HCT116 (cell line): ENCODE data around the gene SLC22A9. TPM values are rescaled to one million over a fixed set of nuclear protein-coding genes. Genes with fewer than 3 reads are reported as not detected.

Experiments used
- ATAC-seq: fragments of 200-7000 bp; cut with Tn5 transposase; 2 replicates; pipeline ENCODE4 v1.9.1; 2020; ENCODE audit warnings: mild to moderate bottlenecking, moderate library complexity
- BruUV-seq: library from RNA; stranded (reverse); fragments of 400-500 nt; replicated peaks from 2 replicates; lab custom pipeline; 2021; lab: Mats Ljungman, UMichigan
- CTCF ChIA-PET: fragments of 300-600 bp; sonication (Branson Sonifier 250); formaldehyde crosslinking; loops from one replicate; lab custom pipeline; 2021; ENCODE audit warnings: antibody characterized with exemption; lab: Charles Lee
- POLR2A ChIA-PET: fragments of 300-600, 350-600 bp; sonication (Branson Sonifier 250); formaldehyde crosslinking; loops from one replicate; lab custom pipeline; 2021; ENCODE audit warnings: antibody characterized with exemption; lab: Charles Lee
- RAD21 ChIA-PET, 2 experiments: fragments of 300-600 bp; sonication (Branson Sonifier 250); formaldehyde crosslinking; loops; one replicate each; lab custom pipeline; 2023; ENCODE audit warnings: low total read pairs in 2 of 2; ENCODE audit not compliant: uncharacterized antibody in 2 of 2, unreplicated experiment in 2 of 2, low non-redundant PET in 1 of 2; lab: Charles Lee
- DNase-seq: peaks from one replicate; pipeline ENCODE4 v3.0.0-alpha.2; 2010; ENCODE audit warnings: low read depth, low spot score
- H2AFZ ChIP-seq: fragments of 200-600 bp; shearing (Covaris generic), sonication (generic); 2 replicates; pipeline ENCODE4 v1.6.1; 2017; ENCODE audit warnings: low read depth, mixed run types, mixed read lengths, antibody characterized with exemption, low read length; ENCODE audit not compliant: poor library complexity, severe bottlenecking
- H3K27ac ChIP-seq: 2 replicates; pipeline ENCODE4 v1.5.1; 2012; ENCODE audit warnings: low read depth, low read length
- H3K27me3 ChIP-seq: fragments of 200-600 bp; sonication (generic); 2 replicates; pipeline ENCODE4 v1.6.1; 2016; ENCODE audit warnings: mixed run types, low read length, mixed read lengths; ENCODE audit not compliant: insufficient read depth
- H3K36me3 ChIP-seq, 2 experiments: fragments of 200-500 bp in 1 of 2; fragments of 200-600 bp in 1 of 2; sonication (Bioruptor generic) in 1 of 2; sonication (generic) in 1 of 2; 2 replicates each; pipeline versions ENCODE4 v1.5.1 to v1.6.1; 2014 to 2016; ENCODE audit warnings: low read length in 2 of 2, inconsistent platforms in 1 of 2, mixed read lengths in 1 of 2, mixed run types in 1 of 2; ENCODE audit not compliant: insufficient read depth in 2 of 2, control insufficient read depth in 1 of 2
- H3K4me1 ChIP-seq, 2 experiments: fragments of 200-600 bp in 1 of 2; sonication (generic) in 1 of 2; 2 replicates each; pipeline versions ENCODE4 v1.5.1 to v1.6.1; 2012 to 2017; ENCODE audit warnings: low read length in 2 of 2, inconsistent platforms in 1 of 2, mild to moderate bottlenecking in 1 of 2, mixed read lengths in 1 of 2, mixed run types in 1 of 2, moderate library complexity in 1 of 2; ENCODE audit not compliant: insufficient read depth in 2 of 2, control insufficient read depth in 1 of 2
- H3K4me2 ChIP-seq: fragments of 200-600 bp; sonication (generic); 2 replicates; pipeline ENCODE4 v1.6.1; 2017; ENCODE audit warnings: mixed run types, low read length, mixed read lengths
- H3K4me3 ChIP-seq, 2 experiments: fragments of 200-600 bp in 1 of 2; sonication (generic) in 1 of 2; replicated peaks in 1 of 2; 2 replicates each; pipeline ENCODE4 v1.5.1; 2011 to 2016; ENCODE audit warnings: low read length in 2 of 2, control low read depth in 1 of 2, low read depth in 1 of 2, mild to moderate bottlenecking in 1 of 2, mixed read lengths in 1 of 2, mixed run types in 1 of 2
- H3K79me2 ChIP-seq: fragments of 200-600 bp; sonication (generic); 2 replicates; pipeline ENCODE4 v1.6.1; 2017; ENCODE audit warnings: mild to moderate bottlenecking, mixed run types, low read length, moderate library complexity, mixed read lengths; ENCODE audit not compliant: insufficient read depth
- H3K9ac ChIP-seq: fragments of 200-600 bp; sonication (generic); 2 replicates; pipeline ENCODE4 v1.6.1; 2016; ENCODE audit warnings: low read length, mixed read lengths
- H3K9me2 ChIP-seq: fragments of 200-600 bp; sonication (generic), shearing (Covaris generic); 2 replicates; pipeline ENCODE4 v1.6.1; 2017; ENCODE audit warnings: mixed run types, mild to moderate bottlenecking, moderate library complexity; ENCODE audit not compliant: insufficient read depth
- H3K9me3 ChIP-seq, 2 experiments: fragments of 200-500 bp in 1 of 2; fragments of 200-600 bp in 1 of 2; sonication (Bioruptor generic) in 1 of 2; sonication (generic) in 1 of 2; 2 replicates each; pipeline ENCODE4 v1.6.1; 2014 to 2017; ENCODE audit warnings: low read length in 2 of 2, mixed read lengths in 2 of 2, inconsistent platforms in 1 of 2, low read depth in 1 of 2, mild to moderate bottlenecking in 1 of 2, mixed run types in 1 of 2, moderate library complexity in 1 of 2; ENCODE audit not compliant: control insufficient read depth in 1 of 2, insufficient read depth in 1 of 2
- H4K20me1 ChIP-seq: fragments of 200-600 bp; sonication (generic), shearing (Covaris generic); 2 replicates; pipeline ENCODE4 v1.6.1; 2017; ENCODE audit warnings: mixed run types, mild to moderate bottlenecking, moderate library complexity; ENCODE audit not compliant: insufficient read depth
- CBX3 ChIP-seq: IDR thresholded peaks from 2 replicates; pipeline ENCODE4 v1.6.1; 2012; ENCODE audit warnings: low read depth
- CEBPB ChIP-seq: IDR thresholded peaks from 2 replicates; pipeline ENCODE4 v1.6.1; 2012; ENCODE audit warnings: low read depth
- EGR1 ChIP-seq: IDR thresholded peaks from 2 replicates; pipeline ENCODE4 v1.6.1; 2012; ENCODE audit warnings: low read depth
- ELF1 ChIP-seq: IDR thresholded peaks from 2 replicates; pipeline ENCODE4 v1.6.1; 2012; ENCODE audit warnings: low read depth, borderline replicate concordance
- EZH2 ChIP-seq: fragments of 200-600 bp; sonication (generic); IDR thresholded peaks from 2 replicates; pipeline ENCODE4 v1.6.1; 2017; ENCODE audit warnings: antibody characterized with exemption, mixed run types
- FOSL1 ChIP-seq: IDR thresholded peaks from 2 replicates; pipeline ENCODE4 v1.6.1; 2012; ENCODE audit warnings: low read depth
- JUND ChIP-seq: IDR thresholded peaks from 2 replicates; pipeline ENCODE4 v1.6.1; 2012
- POLR2AphosphoS5 ChIP-seq: IDR thresholded peaks from 2 replicates; pipeline ENCODE4 v1.6.1; 2011; ENCODE audit warnings: mild to moderate bottlenecking, low read depth, low read length, moderate library complexity
- SIN3A ChIP-seq: IDR thresholded peaks from 2 replicates; pipeline ENCODE4 v1.6.1; 2012; ENCODE audit warnings: low read depth
- SP1 ChIP-seq: IDR thresholded peaks from 2 replicates; pipeline ENCODE4 v1.6.1; 2012; ENCODE audit warnings: low read depth
- TCF7L2 ChIP-seq: IDR thresholded peaks from 2 replicates; pipeline ENCODE4 v1.7.0; 2011; ENCODE audit warnings: borderline replicate concordance, inconsistent platforms; ENCODE audit not compliant: insufficient read depth, insufficient read length; ENCODE audit errors: extremely low read depth
- YY1 ChIP-seq: IDR thresholded peaks from 2 replicates; pipeline ENCODE4 v1.6.1; 2011; ENCODE audit warnings: low read length, low read depth, moderate library complexity, mild to moderate bottlenecking; ENCODE audit not compliant: insufficient replicate concordance; ENCODE audit errors: extremely low read depth
- ZFX ChIP-seq: fragments of 450-650 bp; IDR thresholded peaks from 2 replicates; pipeline ENCODE4 v1.6.1; 2017
- ZNF274 ChIP-seq: fragments of 200-500 bp; sonication (Bioruptor generic); IDR thresholded peaks from 2 replicates; pipeline ENCODE4 v1.6.1; 2014; ENCODE audit warnings: mild to moderate bottlenecking, low read depth, low read length, inconsistent platforms
- intact Hi-C: fragments of 100-400 bp; cut with micrococcal nuclease; formaldehyde crosslinking; loops from 2 replicates; pipeline ENCODE4 v1.10.0; 2022
- total RNA-seq: library from RNA; stranded (reverse); gene quantifications from one replicate; pipeline ENCODE4 v1.2.1, GENCODE V29; 2021; ENCODE audit not compliant: unreplicated experiment
- TF ChIP-seq, protein P1 (sequence below): IDR thresholded peaks from 2 replicates; pipeline ENCODE4 v1.6.1; 2012
- TF ChIP-seq, protein P2 (sequence below): IDR thresholded peaks from 2 replicates; pipeline ENCODE4 v1.6.1; 2012
- TF ChIP-seq, protein P3 (sequence below), 3 experiments: fragments of 200-600 bp in 1 of 3; sonication (generic) in 1 of 3; IDR thresholded peaks in 2 of 3; conservative IDR thresholded peaks in 1 of 3; 2 replicates each; pipeline ENCODE4 v1.5.1; 2012 to 2017; ENCODE audit warnings: low read depth in 2 of 3, low read length in 2 of 3, antibody characterized with exemption in 1 of 3, borderline replicate concordance in 1 of 3, control low read depth in 1 of 3, mild to moderate bottlenecking in 1 of 3, mixed read lengths in 1 of 3, mixed run types in 1 of 3, moderate library complexity in 1 of 3; ENCODE audit not compliant: insufficient read depth in 1 of 3

Gene SLC22A9
- total RNA-seq, 1 experiment from 2014 or later = not detected

DNA sequence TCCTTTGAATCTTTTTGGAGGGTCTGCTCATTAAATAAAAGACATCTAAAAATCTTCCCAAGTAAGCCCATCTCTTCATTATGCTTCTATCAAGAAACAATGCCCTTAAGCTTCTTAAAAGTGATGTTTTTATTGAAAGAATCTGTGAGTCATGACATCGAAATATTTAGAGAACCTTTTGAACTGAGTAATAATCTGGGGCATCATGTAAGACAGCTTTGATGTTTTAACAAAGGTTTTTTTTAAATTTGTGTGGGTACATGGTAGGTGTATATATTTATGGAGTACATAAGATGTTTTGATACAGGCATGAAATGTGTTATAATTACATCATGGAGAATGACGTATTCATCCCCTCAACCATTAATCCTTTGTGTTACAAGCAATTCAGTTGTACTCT is 74.6 kb downstream of the SLC22A9 start:
- ChIA-PET POLR2A (no interaction called here), RAD21 (no interaction called here), CTCF (no interaction called here)
- no peak for TF ChIP-seq CEBPB
- TF ChIP-seq, protein P1, sequence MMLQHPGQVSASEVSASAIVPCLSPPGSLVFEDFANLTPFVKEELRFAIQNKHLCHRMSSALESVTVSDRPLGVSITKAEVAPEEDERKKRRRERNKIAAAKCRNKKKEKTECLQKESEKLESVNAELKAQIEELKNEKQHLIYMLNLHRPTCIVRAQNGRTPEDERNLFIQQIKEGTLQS = no peak
- no peak for TF ChIP-seq POLR2AphosphoS5
- no peak for TF ChIP-seq ZNF274
- TF ChIP-seq ELF1 = no peak
- TF ChIP-seq TCF7L2 = no peak
- TF ChIP-seq, protein P2, sequence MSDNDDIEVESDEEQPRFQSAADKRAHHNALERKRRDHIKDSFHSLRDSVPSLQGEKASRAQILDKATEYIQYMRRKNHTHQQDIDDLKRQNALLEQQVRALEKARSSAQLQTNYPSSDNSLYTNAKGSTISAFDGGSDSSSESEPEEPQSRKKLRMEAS = no peak
- no peak for TF ChIP-seq EGR1
- intact Hi-C loops = no loop called here
- Histone ChIP-seq H3K27me3 (peaks cover 23% of the 10 kb centered on the region; the same call in 1 of the 2 replicates), H3K4me1 (no peaks in the 10 kb centered on the region), H3K9ac (no peak overlapping the region), H4K20me1 (no peaks in the 10 kb centered on the region), H3K27ac (no peak overlapping the region), H3K36me3 (no peaks in the 10 kb centered on the region), H2AFZ (no peak overlapping the region), H3K9me2 (no peaks in the 10 kb centered on the region), H3K4me3 (no peak overlapping the region), H3K9me3 (no peaks in the 10 kb centered on the region), H3K79me2 (no peaks in the 10 kb centered on the region), H3K4me2 (no peak overlapping the region)
- ATAC-seq (no peak), DNase-seq (no peak)
- no TSS peak for BruUV-seq

DNA sequence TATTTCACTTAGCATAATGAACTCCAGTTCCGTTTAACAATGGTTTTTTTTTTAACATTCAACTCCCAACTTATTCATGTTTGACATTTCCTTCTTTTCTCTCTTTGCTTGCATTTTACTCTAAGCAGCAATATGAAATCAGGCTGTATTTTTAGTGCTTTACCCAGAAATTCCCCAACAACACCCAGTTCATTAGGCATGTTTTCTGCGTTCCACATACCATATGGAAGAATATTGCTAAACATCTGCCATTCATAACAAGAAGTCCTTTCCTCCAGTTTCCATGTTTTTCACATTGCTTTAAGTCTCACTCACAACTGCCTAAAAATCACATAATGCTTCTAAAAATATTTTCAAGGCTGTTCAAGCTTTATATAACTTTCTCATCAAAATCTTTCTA is 75.5 kb downstream of the SLC22A9 start:
- DNase-seq = no peak
- TF ChIP-seq, protein P1 = no peak
- TF ChIP-seq ZNF274 (no peak), EZH2 (no peak), FOSL1 (no peak), ELF1 (no peak), JUND (no peak), SIN3A (no peak), SP1 (no peak), CBX3 (no peak), TCF7L2 (no peak), ZFX (no peak), POLR2AphosphoS5 (no peak), YY1 (no peak)
- TF ChIP-seq, protein P3, sequence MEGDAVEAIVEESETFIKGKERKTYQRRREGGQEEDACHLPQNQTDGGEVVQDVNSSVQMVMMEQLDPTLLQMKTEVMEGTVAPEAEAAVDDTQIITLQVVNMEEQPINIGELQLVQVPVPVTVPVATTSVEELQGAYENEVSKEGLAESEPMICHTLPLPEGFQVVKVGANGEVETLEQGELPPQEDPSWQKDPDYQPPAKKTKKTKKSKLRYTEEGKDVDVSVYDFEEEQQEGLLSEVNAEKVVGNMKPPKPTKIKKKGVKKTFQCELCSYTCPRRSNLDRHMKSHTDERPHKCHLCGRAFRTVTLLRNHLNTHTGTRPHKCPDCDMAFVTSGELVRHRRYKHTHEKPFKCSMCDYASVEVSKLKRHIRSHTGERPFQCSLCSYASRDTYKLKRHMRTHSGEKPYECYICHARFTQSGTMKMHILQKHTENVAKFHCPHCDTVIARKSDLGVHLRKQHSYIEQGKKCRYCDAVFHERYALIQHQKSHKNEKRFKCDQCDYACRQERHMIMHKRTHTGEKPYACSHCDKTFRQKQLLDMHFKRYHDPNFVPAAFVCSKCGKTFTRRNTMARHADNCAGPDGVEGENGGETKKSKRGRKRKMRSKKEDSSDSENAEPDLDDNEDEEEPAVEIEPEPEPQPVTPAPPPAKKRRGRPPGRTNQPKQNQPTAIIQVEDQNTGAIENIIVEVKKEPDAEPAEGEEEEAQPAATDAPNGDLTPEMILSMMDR (IDR thresholded peaks at IDR 0.05 in 2 of 3, conservative IDR thresholded peaks at IDR 0.05 in 1 of 3; ENCODE audit: borderline replicate concordance in 1 of 3, insufficient read depth in 1 of 3, low read depth in 2 of 3, low read length in 2 of 3) = no peak

More for the DNA sequence above, 75.5 kb downstream of the SLC22A9 start:
- BruUV-seq = no TSS peak
- no peak overlapping the region for H2AFZ ChIP-seq
- no peak for ATAC-seq
- no peak overlapping the region for H3K9ac ChIP-seq
- intact Hi-C loops = no loop called here
- ChIA-PET RAD21 (no interaction called here), CTCF (no interaction called here), POLR2A (no interaction called here)
- H3K4me3 ChIP-seq = no peak overlapping the region
- H3K9me3 ChIP-seq = no peaks in the 10 kb centered on the region
- H3K4me1 ChIP-seq = no peaks in the 10 kb centered on the region
- no peaks in the 10 kb centered on the region for H3K79me2 ChIP-seq
- H3K9me2 ChIP-seq = no peaks in the 10 kb centered on the region
- H3K27ac ChIP-seq = no peak overlapping the region
- H3K27me3 ChIP-seq = peaks cover 24% of the 10 kb centered on the region; the same call in 1 of the 2 replicates
- H4K20me1 ChIP-seq = no peaks in the 10 kb centered on the region
- H3K36me3 ChIP-seq = no peaks in the 10 kb centered on the region
- H3K4me2 ChIP-seq = no peak overlapping the region
